Body of pancreas (tissue), 4 donors: Measurements from ENCODE around the gene PTH1R.

Experiments used
- CTCF ChIP-seq, 7 experiments: fragments of 450-650 bp in 4 of 7; fragments of 200-600 bp in 3 of 7; sonication (generic) in 3 of 7; IDR thresholded peaks; one replicate each; pipeline ENCODE4 v1.5.1; 2016 to 2019; ENCODE audit warnings: antibody characterized with exemption in 7 of 7
- POLR2A ChIP-seq, 3 donors: fragments of 450-650 bp; IDR thresholded peaks; one replicate each; pipeline ENCODE4 v1.6.1; 2016; ENCODE audit warnings: antibody characterized with exemption in 3 of 3, mild to moderate bottlenecking in 2 of 3

- TF ChIP-seq POLR2A (IDR thresholded peaks at IDR 0.05) (no peak), CTCF (IDR thresholded peaks at IDR 0.05) (no peak)
Measured at GRCh38 chr3:46918634-46919033, 41.1 kb downstream of the PTH1R start.
